GM18520 (cell line): ENCODE results near the gene C1R.
"Not testable (repeated sequence)": the region's sequence is repeated elsewhere in the genome, so short reads cannot be mapped to it uniquely, and the experiment has no call there.

Source experiments
- ATAC-seq: cut with Tn5 transposase; IDR thresholded peaks from one replicate; pipeline ENCODE4 v1.9.1; 2021; ENCODE audit not compliant: unreplicated experiment

Gene C1R

DNA sequence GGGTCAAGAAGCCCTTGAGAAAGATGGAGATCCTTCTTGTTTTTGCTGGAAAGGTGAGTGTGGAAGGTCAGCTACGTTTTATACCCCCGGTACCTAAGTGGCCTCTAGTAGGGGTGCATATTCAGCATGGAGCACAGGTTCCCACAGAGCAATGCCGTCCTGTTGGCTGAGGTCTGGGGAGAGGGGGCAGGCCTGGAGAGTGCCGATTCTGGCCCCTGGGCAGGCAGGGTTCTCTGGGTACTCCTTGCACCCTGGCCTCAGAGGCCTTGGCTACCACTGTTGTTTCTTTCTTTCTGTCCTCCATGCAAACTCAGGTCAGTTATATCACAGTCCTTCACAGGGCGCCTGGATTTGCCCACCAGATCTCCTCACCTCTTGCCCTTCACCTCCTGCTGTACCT is 27.9 kb upstream of the C1R start:
- no peak for ATAC-seq

DNA sequence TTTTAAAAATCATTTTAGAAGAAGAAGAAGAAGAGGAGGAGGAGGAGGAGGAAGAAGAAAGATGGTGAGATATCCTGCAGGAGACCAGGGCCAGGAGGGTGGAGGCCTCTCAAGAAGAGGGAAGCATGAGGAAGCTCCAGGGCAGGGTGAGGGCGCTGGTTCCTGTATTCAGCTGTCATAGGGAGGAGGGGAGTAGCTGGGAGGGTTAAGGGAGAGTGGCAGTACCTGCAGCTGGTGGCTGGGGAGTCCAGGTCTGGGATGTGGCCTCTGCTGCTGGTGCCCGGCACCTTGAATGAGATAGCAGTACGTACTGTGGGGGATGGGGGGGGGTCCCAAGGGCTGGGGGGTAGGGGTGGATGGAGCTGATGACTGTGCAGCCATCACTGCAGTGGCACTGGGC is 26.6 kb upstream of the C1R start:
- ATAC-seq, result no peak

DNA sequence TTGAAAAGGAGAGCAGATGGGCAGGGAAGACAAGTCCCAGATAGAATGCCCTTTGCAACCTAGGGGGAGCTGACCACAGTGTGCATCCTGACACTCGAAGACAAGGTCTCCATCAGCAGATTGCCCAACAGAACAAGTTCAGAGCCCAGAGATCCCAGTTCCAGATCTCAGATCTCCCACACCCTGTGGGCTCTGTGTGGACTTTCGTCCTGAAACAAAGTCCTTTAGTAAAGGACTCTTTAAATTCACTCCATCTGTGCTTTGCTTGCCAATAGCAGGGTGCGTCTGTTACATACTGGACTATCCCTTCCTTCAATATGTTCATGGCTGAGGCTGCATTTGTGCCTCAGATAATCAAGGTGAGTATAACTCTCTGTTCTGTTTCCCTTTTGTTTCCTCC is 25.4 kb upstream of the C1R start:
- no peak for ATAC-seq

DNA sequence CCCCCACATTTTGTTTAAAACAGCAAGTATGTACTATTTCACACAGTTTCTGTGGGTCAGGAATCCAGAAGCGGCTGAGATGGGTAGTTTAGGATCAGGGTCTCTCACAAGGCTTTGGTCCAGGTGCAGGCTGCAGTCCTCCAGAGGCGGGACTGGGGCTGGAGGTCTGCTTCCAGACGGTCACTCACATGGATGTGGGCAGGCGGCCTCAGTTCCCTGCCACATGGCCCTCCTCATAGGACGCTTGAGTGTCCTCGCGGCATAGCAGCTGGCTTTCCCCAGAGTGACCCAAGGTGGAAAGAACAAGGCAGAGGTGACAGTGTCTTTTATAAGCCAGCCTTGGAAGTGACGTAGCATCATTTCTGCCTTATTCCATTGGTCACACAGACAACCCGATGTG is 24.7 kb upstream of the C1R start:
- no peak for ATAC-seq

DNA sequence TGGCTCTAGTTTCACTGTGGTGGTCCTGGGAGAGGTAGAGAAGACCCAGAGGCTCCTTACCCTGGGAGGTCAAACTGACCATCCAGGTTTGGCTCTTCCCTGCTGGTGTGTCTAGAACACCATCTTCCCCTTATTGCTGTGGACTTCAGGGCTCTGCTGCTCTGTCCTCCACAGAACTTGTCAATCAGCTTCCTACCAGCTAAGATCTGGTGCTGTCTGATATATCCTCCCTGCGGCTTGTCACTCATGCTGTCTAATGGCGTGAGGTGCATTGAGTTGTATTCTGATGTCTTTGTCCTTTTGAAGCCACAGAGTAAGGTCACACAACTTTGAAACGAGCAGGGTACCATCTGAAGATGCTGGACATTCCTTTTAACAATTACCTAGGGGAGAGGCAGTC is 24.0 kb upstream of the C1R start:
- no peak for ATAC-seq

DNA sequence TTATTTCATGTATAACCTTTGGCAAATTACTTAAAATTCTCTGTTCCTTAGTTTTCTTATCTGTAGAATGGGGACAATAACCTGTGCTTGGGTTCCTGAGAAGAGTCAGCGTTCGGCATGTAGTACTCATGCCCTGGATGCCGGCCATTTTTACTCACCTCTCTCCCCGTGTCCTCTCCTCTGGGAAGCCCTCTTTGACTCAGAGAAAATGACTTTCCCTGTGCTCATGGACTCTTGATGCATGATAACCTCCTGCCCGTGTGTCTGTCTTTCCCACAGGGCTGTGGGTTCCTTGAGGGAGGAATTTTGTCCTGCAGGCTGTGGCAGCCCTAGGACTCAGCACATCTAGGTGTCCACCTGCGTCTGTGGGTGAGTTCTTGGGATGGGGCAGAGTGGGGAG is 22.6 kb upstream of the C1R start:
- ATAC-seq, result no peak

DNA sequence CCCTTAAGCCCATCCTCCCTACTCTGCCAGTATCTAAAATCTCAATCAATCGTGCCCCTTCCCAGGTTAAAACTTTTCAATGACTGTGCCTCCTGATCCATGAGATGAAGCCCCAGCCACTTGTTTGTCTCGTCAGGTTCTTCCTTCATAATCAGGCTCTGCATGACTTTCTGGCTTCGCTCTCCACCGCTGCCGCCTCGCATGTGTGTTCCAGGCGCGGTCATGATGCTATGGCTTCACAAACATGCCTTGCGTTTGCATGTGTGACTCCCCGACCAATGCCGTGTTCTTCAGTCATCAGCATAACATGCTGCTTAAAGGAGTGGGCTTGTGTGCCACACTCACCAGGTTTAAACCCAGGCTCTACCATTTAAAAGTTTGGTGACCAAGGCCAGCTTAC is 21.8 kb upstream of the C1R start:
- no peak for ATAC-seq

DNA sequence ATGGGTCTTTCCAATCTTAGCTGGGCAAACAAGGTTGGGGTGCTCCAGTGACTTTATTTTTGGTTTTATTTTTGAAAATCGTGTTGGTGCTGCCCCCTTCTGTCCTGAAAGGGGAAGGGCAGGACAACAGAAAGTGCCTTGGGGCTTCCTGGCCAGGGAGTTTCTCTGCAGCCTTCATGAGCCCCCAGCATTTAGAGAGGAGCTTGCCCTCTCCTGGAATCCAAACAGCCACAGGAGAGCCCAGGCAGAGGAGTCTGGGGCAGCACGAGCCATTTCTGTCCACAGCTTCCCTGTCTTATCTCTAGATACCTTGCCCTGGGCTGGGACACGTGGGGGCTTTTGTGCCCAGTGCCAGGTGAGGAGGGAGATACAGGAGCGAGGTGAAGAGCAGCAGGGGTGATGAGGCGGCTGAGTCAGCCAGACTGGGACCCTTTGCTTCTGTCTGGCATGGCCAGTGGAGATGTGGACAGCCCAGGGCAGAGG is 21.2 kb upstream of the C1R start:
- no peak for ATAC-seq

DNA sequence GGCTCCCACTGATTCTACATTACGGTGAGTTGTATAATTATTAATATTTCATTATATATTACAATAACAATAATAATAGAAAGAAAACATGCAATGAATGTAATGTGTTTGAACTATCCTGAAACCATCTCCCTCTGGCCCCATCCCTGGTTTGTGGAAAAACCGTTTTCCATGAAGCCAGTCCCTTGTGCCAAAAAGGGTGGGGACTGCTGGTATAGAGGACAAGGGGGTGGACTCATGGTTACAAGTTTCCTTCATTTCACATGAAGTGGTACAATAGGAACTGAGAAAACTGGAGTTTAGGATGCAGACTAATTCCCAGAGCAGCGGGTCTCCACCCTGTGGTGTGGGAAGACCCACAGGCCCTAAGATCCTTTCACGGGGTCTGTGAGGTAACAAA is 19.8 kb upstream of the C1R start:
- ATAC-seq, result no peak

DNA sequence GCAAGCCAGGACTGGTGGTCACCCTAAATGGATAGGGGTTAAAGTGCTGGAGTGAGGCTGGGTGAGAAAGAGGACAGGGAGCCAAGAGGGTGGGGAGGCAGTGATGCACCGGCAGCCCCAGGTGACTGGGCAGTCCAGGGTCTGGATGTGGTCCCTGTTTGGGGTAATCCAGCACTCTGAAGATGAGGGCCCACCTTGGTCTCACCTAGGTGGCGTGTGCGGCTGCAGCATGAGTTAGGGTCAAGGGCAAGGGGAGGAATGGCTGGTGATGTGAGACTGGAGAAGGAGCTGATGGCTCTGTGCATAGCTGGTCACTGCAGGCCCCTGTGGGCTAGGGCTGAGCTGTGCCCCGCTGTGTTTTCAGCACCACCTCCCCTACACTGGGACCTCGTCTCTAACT is 18.4 kb upstream of the C1R start:
- no peak for ATAC-seq

DNA sequence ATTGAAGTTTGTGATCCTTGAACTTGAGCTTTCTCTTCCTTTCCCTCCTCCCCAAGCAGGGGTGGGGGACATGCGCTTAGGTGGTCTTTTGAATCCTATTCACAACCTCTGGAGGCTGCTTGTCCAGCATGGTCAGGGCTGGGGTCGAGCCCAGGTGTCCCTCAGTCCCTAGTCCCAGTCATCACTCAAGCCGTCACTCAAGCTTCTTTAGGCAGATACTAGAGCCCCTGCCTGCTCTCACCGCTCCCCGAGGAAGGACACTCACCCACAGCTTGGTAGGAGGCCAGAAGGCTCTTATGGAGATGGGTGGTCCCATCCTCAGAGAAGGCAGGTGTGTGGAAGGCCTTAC is 17.3 kb upstream of the C1R start:
- ATAC-seq, result no peak

DNA sequence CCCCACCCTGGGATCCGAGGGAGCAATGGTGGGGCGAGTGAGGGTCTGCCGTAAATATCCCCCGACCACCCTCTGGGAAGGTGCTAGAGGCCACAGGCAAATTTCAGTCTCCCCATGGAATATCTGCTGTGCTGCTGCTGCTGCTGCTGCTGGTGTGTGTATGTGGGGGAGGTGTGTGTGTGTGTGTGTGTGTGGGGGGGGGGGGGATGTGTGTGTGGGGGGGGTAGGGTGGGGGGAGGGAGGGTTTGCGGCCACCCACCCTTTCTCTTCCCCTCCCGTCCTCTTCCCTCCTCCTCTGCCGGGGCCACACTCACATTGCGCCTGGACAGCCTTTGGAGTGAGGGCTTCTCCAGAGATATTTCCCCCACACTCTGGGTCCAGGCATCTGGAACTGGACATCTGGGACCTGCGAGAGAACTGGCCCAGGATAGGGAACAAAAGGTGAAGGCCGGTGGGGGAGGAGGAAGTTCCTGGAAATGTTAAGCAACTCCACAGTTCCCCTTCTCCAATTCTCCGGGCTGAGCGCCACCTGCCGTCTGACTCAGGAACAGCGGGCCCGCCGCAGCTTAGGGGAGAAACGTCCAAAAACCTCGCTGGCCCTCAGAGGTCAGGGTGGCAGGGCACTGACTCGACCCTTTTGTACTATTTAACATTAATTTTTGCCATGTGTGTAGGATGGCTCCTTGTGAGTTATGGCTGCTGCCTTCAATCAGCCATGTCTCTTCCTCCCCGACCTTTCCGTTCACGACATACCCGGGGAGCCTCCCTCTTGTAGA is 16.7 kb upstream of the C1R start, which contains the start of gene C1RL:
C1RL (minus strand) TSS at position 419 of the 776 bp plus-strand sequence; CDS start at position 385, 34 bp downstream.
- no peak for ATAC-seq

DNA sequence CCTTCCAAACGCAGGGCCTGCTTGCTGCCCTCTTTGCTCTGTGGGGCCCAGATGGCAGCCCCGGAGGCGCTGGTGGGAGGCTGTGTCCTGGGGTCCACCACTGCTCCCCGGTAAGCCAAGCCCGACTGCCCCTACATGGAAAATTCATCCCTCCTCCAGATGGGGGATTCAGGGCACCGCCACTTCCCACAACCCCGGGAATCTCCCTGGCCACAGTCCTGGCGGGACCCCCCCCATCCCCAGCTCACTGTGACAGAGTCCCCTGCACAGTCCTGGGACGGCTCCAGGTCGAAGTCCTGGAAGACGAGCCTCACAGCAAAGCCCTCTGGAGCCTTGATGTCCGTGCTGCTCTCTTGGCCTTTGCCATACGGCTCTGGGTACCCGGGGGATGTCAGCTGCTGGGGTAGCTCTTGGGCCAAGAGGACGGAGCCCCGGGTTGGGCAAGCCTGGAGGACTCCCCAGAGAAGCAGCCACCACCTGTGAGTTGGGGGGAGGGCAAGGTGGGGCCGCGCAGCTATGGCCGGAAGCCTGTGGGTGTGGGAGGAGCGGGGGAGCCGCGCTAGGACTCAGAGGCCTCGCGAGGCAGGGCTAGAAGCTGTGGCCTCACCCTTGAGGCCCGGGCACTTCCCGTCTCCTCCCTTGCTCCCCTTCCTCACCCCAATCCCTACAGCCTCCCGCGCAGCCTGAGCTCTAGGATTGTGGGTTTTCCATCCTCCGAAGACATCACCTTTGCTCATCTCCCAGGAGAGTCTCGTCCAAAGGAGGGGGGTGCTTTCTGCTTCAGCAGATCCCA is 16.0 kb upstream of the C1R start:
- peak; percentile 65 for ATAC-seq

DNA sequence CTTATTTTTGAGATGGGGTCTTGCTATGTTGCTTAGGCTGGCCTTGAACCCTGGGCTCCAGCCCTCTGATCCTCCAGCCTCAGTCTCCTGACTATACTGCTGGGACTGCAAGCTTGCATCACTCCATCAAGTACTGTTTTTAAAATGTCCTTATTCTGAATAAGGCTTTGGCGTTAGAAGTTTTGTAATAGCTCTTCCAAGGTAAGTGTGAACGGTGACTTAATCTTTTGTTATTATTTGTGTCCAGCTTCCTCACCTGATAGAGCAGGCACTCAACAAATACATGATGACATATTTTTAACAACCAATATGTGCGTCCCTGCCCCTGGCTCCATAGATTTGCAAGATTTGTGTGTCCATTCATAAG is 15.4 kb upstream of the C1R start:
- ATAC-seq, result no peak

DNA sequence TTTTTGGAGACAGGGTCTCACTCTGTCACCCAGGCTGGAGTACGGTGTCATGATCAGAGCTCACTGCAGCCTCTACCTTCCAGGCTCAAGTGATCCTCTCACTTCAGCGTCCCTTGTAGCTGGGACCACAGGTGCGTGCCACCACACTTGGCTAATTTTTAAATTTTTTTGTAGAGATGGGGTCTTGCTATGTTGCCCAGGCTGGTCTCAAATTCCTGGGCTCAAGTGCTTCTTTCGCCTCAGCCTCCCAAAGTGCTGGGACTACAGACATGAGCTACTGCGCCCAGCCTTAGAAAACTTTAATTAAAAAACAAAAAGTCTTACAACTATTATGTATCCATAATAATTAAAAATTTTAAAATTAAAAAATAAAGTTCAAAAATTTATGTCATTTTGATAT is 14.9 kb upstream of the C1R start:
- ATAC-seq, result not testable (repeated sequence)

DNA sequence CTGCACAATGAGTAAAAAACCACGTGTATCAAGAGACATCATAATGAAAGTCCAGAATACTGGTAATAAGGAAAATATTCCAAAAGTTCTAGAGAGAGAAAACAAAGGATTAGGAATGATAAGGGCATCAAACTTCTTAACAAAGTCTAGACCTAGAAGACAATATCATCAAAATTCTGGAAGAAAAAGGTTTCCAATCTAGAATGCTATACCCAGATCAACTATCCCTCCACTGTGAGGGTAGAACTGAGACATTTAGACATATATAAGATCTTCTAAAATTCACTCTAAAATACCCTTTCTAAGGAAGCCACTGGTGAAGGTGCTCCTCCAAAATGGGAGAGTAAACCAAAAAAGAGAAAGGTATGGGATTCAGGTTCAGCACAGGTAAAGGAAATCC is 13.8 kb upstream of the C1R start:
- no peak for ATAC-seq

DNA sequence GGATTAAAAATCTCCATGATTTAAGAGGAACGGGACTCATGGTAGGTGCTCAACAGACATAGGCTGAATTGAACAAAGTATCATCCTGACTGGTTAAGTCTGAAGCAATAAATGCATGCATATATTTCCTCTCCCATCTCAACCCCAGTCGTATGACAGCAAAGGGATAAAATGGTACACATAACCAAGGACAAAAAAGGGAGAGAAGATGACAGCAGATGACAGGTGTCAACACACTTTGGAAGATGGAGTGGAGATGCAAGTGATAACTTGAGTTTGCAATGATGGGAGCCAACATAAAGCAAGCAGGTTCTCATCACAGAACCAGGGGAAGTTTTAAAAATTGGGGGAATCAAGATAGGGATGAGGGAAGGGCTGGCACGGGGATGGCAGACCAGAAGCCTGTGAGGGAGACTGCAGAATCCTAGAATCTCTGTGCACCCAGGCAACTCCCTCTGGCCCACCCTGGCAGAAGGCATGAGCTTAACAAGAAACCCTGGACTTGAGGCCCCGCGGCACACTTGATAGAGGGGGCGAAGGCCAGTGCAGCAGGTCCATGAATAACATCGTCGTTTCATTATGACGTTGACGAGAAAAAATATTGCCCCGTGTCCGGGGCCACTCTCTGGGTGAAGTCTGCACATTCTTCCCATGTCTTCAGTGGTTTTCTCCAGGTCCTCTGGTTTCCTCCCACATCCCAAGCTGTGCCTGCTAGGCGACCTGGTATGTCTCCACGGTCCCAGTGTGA is 11.8 kb upstream of the C1R start:
- no peak for ATAC-seq

DNA sequence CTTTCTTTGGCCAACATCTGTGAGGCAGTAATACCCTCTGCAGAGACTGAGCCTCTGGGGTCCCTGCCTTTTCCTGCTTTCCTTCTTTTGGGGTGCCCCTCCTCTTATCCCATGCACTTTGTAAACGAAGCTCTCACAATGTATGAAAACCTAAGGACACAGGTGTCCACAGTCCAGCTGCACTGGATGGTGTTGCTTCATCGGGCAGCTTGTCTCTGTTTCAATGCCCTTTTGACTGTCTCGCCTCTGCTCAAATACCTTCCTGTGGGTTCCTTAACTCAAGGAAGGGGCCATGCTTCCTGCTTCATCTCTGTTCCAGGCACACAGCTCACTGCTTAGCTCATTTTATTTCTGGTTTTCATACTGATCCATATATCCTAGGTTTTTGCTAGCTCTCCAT is 10.3 kb upstream of the C1R start:
- no peak for ATAC-seq

DNA sequence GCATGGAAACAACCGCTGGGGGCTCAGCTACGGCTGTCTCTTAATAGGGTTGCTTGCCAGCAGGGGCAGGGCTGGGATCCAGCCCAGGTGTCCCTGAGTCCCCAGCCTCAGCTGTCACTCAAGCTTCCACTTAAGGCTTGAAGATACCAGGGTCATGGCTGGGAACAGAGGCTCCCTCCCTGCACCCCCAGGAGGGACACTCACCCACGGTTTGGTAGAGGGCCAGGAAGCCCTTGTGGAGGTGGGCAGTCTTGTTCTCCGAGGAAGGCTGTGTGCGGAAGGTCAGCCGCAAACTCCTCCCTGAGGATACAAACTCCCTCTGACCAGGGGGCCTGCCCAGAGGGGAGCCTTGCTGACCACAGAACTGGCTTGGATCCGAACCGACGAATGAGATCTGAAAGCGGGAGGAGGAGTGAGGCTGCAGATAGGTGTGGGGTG is 9.5 kb upstream of the C1R start:
- ATAC-seq, result no peak

DNA sequence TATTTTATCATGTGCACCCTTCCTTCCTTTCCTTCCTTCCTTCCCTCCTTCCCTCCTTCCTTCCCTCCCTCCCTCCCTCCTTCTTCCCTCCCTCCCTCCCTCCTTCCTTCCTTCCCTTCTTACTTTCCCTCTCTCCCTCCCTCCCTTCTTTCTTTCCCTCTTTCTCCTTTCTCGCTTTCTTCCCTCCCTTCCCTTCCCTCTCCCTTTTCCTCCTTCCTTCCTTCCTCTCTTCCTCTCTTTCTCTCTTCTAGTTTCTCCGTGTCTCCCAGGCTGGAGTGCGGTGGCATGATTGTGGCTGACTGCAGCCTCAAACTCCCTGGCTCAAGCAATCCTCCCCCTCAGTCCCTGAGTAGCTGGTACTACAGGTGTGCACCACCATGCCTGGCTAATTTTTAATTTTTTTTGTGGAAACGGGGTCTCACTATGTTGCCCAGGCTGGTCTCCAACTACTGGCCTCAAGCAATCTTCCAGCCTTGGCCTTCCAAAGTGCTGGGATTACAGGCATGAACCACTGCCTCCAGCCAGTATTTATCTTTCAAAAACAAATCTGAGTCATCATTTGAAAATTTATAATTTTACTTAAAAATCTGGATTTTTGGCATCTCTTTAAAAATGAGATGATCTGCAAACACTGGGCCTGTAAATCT is 8.9 kb upstream of the C1R start:
- ATAC-seq, result no peak

DNA sequence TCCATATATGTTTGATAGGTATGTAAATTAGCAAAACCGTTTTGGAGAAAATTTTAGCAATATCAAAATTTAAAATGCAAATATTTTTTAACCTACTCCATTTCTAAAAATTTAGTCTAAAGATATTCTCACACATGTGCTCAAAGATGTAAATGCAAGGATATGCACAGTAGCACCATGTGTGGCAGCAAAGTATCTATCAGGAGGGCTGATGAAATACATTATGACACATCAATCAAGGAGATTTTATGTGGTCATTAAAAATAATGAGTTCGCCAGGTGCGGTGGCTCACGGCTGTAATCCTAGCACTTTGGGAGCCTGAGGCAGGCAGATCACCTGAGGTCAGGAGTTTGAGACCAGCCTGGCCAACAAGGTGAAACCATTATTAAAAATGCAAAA is 8.0 kb upstream of the C1R start:
- ATAC-seq, result no peak
